ENCODE measurements around the gene KMT2C.
"Not testable (repeated sequence)": the region's sequence is repeated elsewhere in the genome, so short reads cannot be mapped to it uniquely, and the experiment has no call there.

The KMT2C gene

GRCh38 chr7:152430854-152431253 is 4.9 kb downstream of the KMT2C start:
- no peak overlapping the region for H2AFZ ChIP-seq (ENCODE audit: low read depth, low read length, severe bottlenecking)
- no peaks in the 10 kb centered on the region for H3K36me3 ChIP-seq (ENCODE audit: low read length)
- H4K20me1 ChIP-seq (ENCODE audit: low read depth, low read length): peaks cover 24% of the 10 kb centered on the region; the same call in 1 of the 2 replicates
- peaks cover 93% of the 10 kb centered on the region for H3K79me2 ChIP-seq (ENCODE audit: insufficient read depth, low read length)
- no peak overlapping the region for H3K27ac ChIP-seq (ENCODE audit: low read depth, low read length)
- H3K4me3 ChIP-seq (ENCODE audit: insufficient read depth, low read length, poor library complexity, severe bottlenecking): no peak overlapping the region
- TF ChIP-seq EZH2phosphoT487 (conservative IDR thresholded peaks at IDR 0.05; ENCODE audit: low read length): no peak
- TF ChIP-seq, protein P1, sequence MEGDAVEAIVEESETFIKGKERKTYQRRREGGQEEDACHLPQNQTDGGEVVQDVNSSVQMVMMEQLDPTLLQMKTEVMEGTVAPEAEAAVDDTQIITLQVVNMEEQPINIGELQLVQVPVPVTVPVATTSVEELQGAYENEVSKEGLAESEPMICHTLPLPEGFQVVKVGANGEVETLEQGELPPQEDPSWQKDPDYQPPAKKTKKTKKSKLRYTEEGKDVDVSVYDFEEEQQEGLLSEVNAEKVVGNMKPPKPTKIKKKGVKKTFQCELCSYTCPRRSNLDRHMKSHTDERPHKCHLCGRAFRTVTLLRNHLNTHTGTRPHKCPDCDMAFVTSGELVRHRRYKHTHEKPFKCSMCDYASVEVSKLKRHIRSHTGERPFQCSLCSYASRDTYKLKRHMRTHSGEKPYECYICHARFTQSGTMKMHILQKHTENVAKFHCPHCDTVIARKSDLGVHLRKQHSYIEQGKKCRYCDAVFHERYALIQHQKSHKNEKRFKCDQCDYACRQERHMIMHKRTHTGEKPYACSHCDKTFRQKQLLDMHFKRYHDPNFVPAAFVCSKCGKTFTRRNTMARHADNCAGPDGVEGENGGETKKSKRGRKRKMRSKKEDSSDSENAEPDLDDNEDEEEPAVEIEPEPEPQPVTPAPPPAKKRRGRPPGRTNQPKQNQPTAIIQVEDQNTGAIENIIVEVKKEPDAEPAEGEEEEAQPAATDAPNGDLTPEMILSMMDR (IDR thresholded peaks at IDR 0.05; ENCODE audit: insufficient read depth, low read length, poor library complexity, severe bottlenecking): no peak
- H3F3A ChIP-seq (ENCODE audit: insufficient read depth): peaks cover 28% of the 10 kb centered on the region
- peak overlapping the region; percentile 29 for H3K4me2 ChIP-seq (ENCODE audit: low read depth, low read length, poor library complexity, severe bottlenecking)
- no peaks in the 10 kb centered on the region for H3K9me3 ChIP-seq (ENCODE audit: insufficient read depth, low read length)
- H3K9me2 ChIP-seq (replicated peaks; ENCODE audit: insufficient read depth, low read length): no peaks in the 10 kb centered on the region
- H3K9ac ChIP-seq (ENCODE audit: low read length): no peak overlapping the region
- H3K27me3 ChIP-seq (ENCODE audit: low read length): no peaks in the 10 kb centered on the region

GRCh38 chr7:152430118-152430517 is 5.7 kb downstream of the KMT2C start:
- Histone ChIP-seq H3F3A (ENCODE audit: insufficient read depth) (peaks cover 27% of the 10 kb centered on the region), H3K79me2 (ENCODE audit: insufficient read depth, low read length) (peaks cover 100% of the 10 kb centered on the region), H4K20me1 (ENCODE audit: low read depth, low read length) (peaks cover 24% of the 10 kb centered on the region; the same call in 1 of the 2 replicates)
- not testable (repeated sequence) for H3K9me2 ChIP-seq (replicated peaks; ENCODE audit: insufficient read depth, low read length); H3K27me3 ChIP-seq (ENCODE audit: low read length); H3K36me3 ChIP-seq (ENCODE audit: low read length); H3K27ac ChIP-seq (ENCODE audit: low read depth, low read length); H2AFZ ChIP-seq (ENCODE audit: low read depth, low read length, severe bottlenecking); H3K4me3 ChIP-seq (ENCODE audit: insufficient read depth, low read length, poor library complexity, severe bottlenecking); H3K9me3 ChIP-seq (ENCODE audit: insufficient read depth, low read length); H3K4me2 ChIP-seq (ENCODE audit: low read depth, low read length, poor library complexity, severe bottlenecking); H3K9ac ChIP-seq (ENCODE audit: low read length)

DNA sequence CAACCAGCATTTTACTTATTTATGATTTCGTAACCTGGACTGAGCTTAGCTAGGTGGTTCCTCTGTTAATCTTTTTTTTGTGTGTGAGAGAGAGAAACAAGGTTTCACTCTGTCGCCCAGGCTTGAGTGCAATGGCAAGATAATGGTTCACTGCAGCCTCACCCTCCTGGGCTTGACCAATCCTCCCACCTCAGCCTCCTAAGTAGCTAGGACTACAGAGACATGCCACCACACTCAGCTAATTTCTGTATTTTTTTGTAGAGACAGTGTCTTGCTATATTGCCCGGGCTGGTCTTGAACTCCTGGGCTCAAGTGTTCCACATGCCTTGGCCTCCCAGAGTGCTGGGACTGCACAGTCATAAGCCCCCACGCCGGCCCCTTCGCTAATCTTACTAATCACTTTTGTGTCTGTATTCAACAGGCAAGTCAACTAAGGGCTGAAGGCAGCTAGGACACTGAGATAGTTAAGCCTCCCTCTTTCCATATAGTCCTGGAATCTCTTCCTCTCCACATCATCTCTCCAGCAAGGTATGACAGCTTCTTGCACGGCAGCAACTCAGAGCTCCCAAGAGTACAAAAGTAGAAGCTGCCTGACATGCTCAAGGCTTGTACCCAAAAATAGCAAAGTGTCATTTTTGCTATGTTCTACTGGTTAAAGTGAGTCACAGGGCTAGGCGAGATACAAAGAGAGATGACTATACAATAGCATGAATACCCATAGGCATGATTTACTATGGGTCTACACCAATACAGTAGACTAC is 11.3 kb downstream of the KMT2C start:
- H3K79me2 ChIP-seq (ENCODE audit: insufficient read depth, low read length): peaks cover 100% of the 10 kb centered on the region
- H3K9ac ChIP-seq (ENCODE audit: low read length): no peak overlapping the region
- H2AFZ ChIP-seq (ENCODE audit: low read depth, low read length, severe bottlenecking): no peak overlapping the region
- H3K27me3 ChIP-seq (ENCODE audit: low read length): no peaks in the 10 kb centered on the region
- H3K4me2 ChIP-seq (ENCODE audit: low read depth, low read length, poor library complexity, severe bottlenecking): no peak overlapping the region
- H3K36me3 ChIP-seq (ENCODE audit: low read length): 0 out of 2 replicates have a peak, but pooled peaks cover 10% of the 10 kb centered on the region
- peaks cover 18% of the 10 kb centered on the region; the same call in 1 of the 2 replicates for H4K20me1 ChIP-seq (ENCODE audit: low read depth, low read length)
- no peaks in the 10 kb centered on the region for H3K9me3 ChIP-seq (ENCODE audit: insufficient read depth, low read length)
- H3K9me2 ChIP-seq (replicated peaks; ENCODE audit: insufficient read depth, low read length): no peaks in the 10 kb centered on the region
- H3K4me3 ChIP-seq (ENCODE audit: insufficient read depth, low read length, poor library complexity, severe bottlenecking): no peak overlapping the region
- TF ChIP-seq, protein P1 (IDR thresholded peaks at IDR 0.05; ENCODE audit: insufficient read depth, low read length, poor library complexity, severe bottlenecking): no peak
- no peak for TF ChIP-seq EZH2phosphoT487 (conservative IDR thresholded peaks at IDR 0.05; ENCODE audit: low read length)
- no peak overlapping the region for H3K27ac ChIP-seq (ENCODE audit: low read depth, low read length)
- no peaks in the 10 kb centered on the region; the same call in 1 of the 2 replicates for H3F3A ChIP-seq (ENCODE audit: insufficient read depth)

DNA sequence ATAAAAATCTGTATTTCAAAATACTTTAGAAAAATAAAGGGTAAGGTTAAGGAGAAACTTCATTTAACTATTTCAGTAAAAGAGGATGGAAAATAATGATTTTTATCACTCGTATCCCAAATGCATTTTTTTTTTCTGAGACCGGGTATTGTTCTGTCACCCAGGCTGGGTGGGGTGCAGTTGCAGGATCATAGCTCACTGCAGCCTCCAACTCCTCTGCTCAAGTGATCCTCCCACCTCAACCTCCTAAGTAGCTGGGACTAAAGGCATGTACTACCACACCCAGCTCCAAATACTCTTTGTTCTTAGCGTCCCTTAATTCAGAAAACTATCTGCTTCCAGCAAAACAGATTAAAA is 11.8 kb downstream of the KMT2C start:
- Histone ChIP-seq H3K4me2 (ENCODE audit: low read depth, low read length, poor library complexity, severe bottlenecking) (no peak overlapping the region), H2AFZ (ENCODE audit: low read depth, low read length, severe bottlenecking) (no peak overlapping the region), H4K20me1 (ENCODE audit: low read depth, low read length) (peaks cover 16% of the 10 kb centered on the region; the same call in 1 of the 2 replicates), H3F3A (ENCODE audit: insufficient read depth) (no peaks in the 10 kb centered on the region; the same call in 1 of the 2 replicates), H3K9me2 (replicated peaks; ENCODE audit: insufficient read depth, low read length) (no peaks in the 10 kb centered on the region), H3K79me2 (ENCODE audit: insufficient read depth, low read length) (peaks cover 100% of the 10 kb centered on the region), H3K9me3 (ENCODE audit: insufficient read depth, low read length) (no peaks in the 10 kb centered on the region), H3K4me3 (ENCODE audit: insufficient read depth, low read length, poor library complexity, severe bottlenecking) (no peak overlapping the region), H3K27me3 (ENCODE audit: low read length) (no peaks in the 10 kb centered on the region), H3K36me3 (ENCODE audit: low read length) (0 out of 2 replicates have a peak, but pooled peaks cover 10% of the 10 kb centered on the region), H3K27ac (ENCODE audit: low read depth, low read length) (no peak overlapping the region), H3K9ac (ENCODE audit: low read length) (no peak overlapping the region)
- TF ChIP-seq EZH2phosphoT487 (conservative IDR thresholded peaks at IDR 0.05; ENCODE audit: low read length): no peak
- TF ChIP-seq, protein P1 (IDR thresholded peaks at IDR 0.05; ENCODE audit: insufficient read depth, low read length, poor library complexity, severe bottlenecking): no peak

- H3K9me3 ChIP-seq (ENCODE audit: insufficient read depth, low read length); H3K9me2 ChIP-seq (replicated peaks; ENCODE audit: insufficient read depth, low read length); H2AFZ ChIP-seq (ENCODE audit: low read depth, low read length, severe bottlenecking); H3K4me2 ChIP-seq (ENCODE audit: low read depth, low read length, poor library complexity, severe bottlenecking); H3K9ac ChIP-seq (ENCODE audit: low read length); H3K4me3 ChIP-seq (ENCODE audit: insufficient read depth, low read length, poor library complexity, severe bottlenecking); H3K27ac ChIP-seq (ENCODE audit: low read depth, low read length); H3F3A ChIP-seq (ENCODE audit: insufficient read depth); H3K27me3 ChIP-seq (ENCODE audit: low read length): not testable (repeated sequence)
- Histone ChIP-seq H3K36me3 (ENCODE audit: low read length) (0 out of 2 replicates have a peak, but pooled peaks cover 10% of the 10 kb centered on the region), H3K79me2 (ENCODE audit: insufficient read depth, low read length) (peaks cover 100% of the 10 kb centered on the region), H4K20me1 (ENCODE audit: low read depth, low read length) (peaks cover 13% of the 10 kb centered on the region; the same call in 1 of the 2 replicates)
Measured at GRCh38 chr7:152423171-152423570, 12.6 kb downstream of the KMT2C start.
